Sigmoid colon (tissue), 3 donors: ENCODE measurements around the gene GPR39.

ENCODE experiments used
- POLR2A ChIP-seq, 2 donors: fragments of 450-650 bp; IDR thresholded peaks; one replicate each; pipeline ENCODE4 v1.6.1; 2016; ENCODE audit warnings: antibody characterized with exemption in 2 of 2, mild to moderate bottlenecking in 2 of 2, moderate library complexity in 2 of 2
- TF ChIP-seq, protein P1 (sequence below), 4 experiments: fragments of 450-650 bp in 3 of 4; fragments of 200-600 bp in 1 of 4; IDR thresholded peaks; one replicate each; pipeline ENCODE4 v1.5.1; 2016 to 2019; ENCODE audit warnings: antibody characterized with exemption in 4 of 4, mild to moderate bottlenecking in 3 of 4, moderate library complexity in 2 of 4

DNA sequence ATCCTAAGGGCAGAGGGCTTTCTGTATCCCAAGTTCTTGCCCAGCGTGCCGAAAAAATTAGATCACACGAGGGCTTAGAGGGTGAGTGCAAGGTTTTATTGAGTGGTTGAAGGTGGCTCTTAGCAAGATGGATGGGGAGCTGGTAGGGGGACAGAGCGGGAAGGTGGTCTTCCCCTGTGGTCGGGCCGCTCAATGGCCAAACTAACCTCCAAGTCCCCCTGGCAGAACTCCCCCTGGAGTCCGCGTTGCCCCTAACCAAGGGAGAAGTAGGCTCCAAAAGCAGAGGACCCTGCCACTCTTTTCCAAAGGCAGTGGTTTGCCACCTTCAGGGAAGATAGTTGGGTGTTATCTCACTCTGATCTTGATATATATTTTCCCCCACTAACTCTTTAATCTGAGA is 190.0 kb downstream of the GPR39 start:
- TF ChIP-seq, protein P1, sequence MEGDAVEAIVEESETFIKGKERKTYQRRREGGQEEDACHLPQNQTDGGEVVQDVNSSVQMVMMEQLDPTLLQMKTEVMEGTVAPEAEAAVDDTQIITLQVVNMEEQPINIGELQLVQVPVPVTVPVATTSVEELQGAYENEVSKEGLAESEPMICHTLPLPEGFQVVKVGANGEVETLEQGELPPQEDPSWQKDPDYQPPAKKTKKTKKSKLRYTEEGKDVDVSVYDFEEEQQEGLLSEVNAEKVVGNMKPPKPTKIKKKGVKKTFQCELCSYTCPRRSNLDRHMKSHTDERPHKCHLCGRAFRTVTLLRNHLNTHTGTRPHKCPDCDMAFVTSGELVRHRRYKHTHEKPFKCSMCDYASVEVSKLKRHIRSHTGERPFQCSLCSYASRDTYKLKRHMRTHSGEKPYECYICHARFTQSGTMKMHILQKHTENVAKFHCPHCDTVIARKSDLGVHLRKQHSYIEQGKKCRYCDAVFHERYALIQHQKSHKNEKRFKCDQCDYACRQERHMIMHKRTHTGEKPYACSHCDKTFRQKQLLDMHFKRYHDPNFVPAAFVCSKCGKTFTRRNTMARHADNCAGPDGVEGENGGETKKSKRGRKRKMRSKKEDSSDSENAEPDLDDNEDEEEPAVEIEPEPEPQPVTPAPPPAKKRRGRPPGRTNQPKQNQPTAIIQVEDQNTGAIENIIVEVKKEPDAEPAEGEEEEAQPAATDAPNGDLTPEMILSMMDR (IDR thresholded peaks at IDR 0.05): no peak
- no peak for TF ChIP-seq POLR2A (IDR thresholded peaks at IDR 0.05)
